Suprapubic skin (tissue), 3 donors: ENCODE data around the gene TBC1D9.

ENCODE experiments used
- POLR2AphosphoS5 ChIP-seq, 3 donors: sonication (generic); formaldehyde crosslinking; IDR thresholded peaks; one replicate each; pipeline ENCODE4 v1.6.1; 2017; ENCODE audit warnings: antibody characterized with exemption in 3 of 3
- TF ChIP-seq, protein P1 (sequence below), 2 donors: fragments of 200-600 bp in 1 of 2; fragments of 450-650 bp in 1 of 2; sonication (generic) in 1 of 2; IDR thresholded peaks; one replicate each; pipeline ENCODE4 v1.5.1; 2016 to 2019; ENCODE audit warnings: antibody characterized with exemption in 2 of 2, mild to moderate bottlenecking in 1 of 2, moderate library complexity in 1 of 2

DNA sequence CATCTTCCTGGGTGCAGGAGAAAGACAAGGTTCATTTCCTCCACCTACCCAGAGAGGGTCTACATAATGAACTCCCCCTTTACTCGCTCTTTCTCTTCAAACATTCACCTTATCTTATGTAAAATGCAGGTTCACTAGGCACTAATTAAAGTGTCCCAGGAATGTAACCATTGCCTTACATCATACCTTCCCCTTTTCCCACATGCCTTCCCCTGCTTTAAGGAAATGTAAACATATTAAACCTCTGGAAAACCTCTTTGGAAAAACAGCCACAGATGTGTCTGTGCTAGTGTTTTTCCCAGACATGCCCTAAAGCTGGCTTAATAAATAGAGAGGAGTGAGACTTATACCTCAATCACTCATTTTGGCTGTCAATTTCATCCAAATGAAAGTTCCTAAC, 15.8 kb downstream of the TBC1D9 start:
- TF ChIP-seq, protein P1, sequence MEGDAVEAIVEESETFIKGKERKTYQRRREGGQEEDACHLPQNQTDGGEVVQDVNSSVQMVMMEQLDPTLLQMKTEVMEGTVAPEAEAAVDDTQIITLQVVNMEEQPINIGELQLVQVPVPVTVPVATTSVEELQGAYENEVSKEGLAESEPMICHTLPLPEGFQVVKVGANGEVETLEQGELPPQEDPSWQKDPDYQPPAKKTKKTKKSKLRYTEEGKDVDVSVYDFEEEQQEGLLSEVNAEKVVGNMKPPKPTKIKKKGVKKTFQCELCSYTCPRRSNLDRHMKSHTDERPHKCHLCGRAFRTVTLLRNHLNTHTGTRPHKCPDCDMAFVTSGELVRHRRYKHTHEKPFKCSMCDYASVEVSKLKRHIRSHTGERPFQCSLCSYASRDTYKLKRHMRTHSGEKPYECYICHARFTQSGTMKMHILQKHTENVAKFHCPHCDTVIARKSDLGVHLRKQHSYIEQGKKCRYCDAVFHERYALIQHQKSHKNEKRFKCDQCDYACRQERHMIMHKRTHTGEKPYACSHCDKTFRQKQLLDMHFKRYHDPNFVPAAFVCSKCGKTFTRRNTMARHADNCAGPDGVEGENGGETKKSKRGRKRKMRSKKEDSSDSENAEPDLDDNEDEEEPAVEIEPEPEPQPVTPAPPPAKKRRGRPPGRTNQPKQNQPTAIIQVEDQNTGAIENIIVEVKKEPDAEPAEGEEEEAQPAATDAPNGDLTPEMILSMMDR (IDR thresholded peaks at IDR 0.05): no peak
- TF ChIP-seq POLR2AphosphoS5 (IDR thresholded peaks at IDR 0.05): no peak
